ENCODE data around the gene TBC1D13. TPM values are rescaled to one million over a fixed set of nuclear protein-coding genes. Genes with fewer than 3 reads are reported as not detected.

TBC1D13 gene
- total and polyA plus RNA-seq, 2 of the 4 experiments (the other 2 are of a cell fraction), result 9.1 to 26.4 TPM

- peak; percentile 99 for TF ChIP-seq CTCF (conservative IDR thresholded peaks at IDR 0.05; ENCODE audit: low read depth, low read length)
These were observed 31.2 kb downstream of the TBC1D13 start, which contains the start of gene ENDOG (continued) for GRCh38 chr9:128818099-128818838.

Measured in IMR-90 (cell line).